ENCODE results near the gene TOGARAM1. TPM values are rescaled to one million over a fixed set of nuclear protein-coding genes. Genes with fewer than 3 reads are reported as not detected.

Gene TOGARAM1
- polyA plus RNA-seq, 1 of the 3 experiments (the other 2 are of a cell fraction) = 2.1 TPM

DNA sequence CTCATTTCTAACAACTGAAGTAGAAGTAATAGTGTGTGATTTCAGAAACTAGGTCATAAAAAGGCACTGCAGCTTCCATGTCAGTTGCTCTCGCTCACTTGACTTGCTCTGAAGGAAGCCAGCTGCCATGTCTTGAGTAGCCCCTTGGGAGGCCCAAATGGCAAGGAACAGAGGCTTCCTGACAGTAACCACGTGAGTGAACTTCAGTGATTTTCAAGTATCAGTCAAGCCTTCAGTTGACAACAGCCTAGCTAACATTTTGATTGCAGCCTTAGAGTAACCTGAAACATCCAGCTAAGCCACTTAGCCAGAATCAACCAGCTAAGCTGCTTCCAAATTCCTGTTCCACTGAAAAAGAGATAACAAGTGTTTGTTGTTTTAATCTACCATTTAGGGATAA, 26.7 kb downstream of the TOGARAM1 start:
- H3K9ac ChIP-seq = no peak overlapping the region
- H3F3A ChIP-seq (replicated peaks; ENCODE audit: insufficient read depth) = no peaks in the 10 kb centered on the region
- H3K27me3 ChIP-seq (ENCODE audit: insufficient read depth) = no peaks in the 10 kb centered on the region
- no peaks in the 10 kb centered on the region for H3K79me2 ChIP-seq (ENCODE audit: insufficient read depth)
- DNase-seq = no peak
- H3K4me1 ChIP-seq (ENCODE audit: control insufficient read depth in 1 of 2, insufficient read depth in 2 of 2, low read depth in 1 of 2, low read length in 1 of 2) = no peaks in the 10 kb centered on the region
- no peak overlapping the region for H2AFZ ChIP-seq (ENCODE audit: low read depth)
- POLR2A ChIA-PET = no interaction called here
- no peak overlapping the region for H3K27ac ChIP-seq (ENCODE audit: low read depth in 2 of 2, low read length in 1 of 2)
- CTCF ChIA-PET = no interaction called here
- WGBS (ENCODE audit: low lambda C conversion rate) = no CpG with 5 or more reads among the region's 2 CpGs
- no peak overlapping the region for H3K4me3 ChIP-seq (ENCODE audit: low read depth in 2 of 2, low read length in 1 of 2)
- H3K9me2 ChIP-seq = no peaks in the 10 kb centered on the region
- H3K36me3 ChIP-seq (replicated peaks in 1 of 2; ENCODE audit: control insufficient read depth in 1 of 2, insufficient read depth in 2 of 2, low read length in 1 of 2) = no peaks in the 10 kb centered on the region
- no peaks in the 10 kb centered on the region for H4K20me1 ChIP-seq (ENCODE audit: insufficient read depth)
- H3K4me2 ChIP-seq = no peak overlapping the region
- H3K9me3 ChIP-seq = no peaks in the 10 kb centered on the region
- TF ChIP-seq MEF2A (IDR thresholded peaks at IDR 0.05; ENCODE audit: borderline replicate concordance, low read depth) = no peak
- no peak for TF ChIP-seq EZH2phosphoT487 (IDR thresholded peaks at IDR 0.05; ENCODE audit: borderline replicate concordance, low read depth)
- no peak for TF ChIP-seq FOSL2 (IDR thresholded peaks at IDR 0.05; ENCODE audit: borderline replicate concordance, low read depth)
- TF ChIP-seq GABPA (IDR thresholded peaks at IDR 0.05; ENCODE audit: low read depth) = no peak
- no peak for TF ChIP-seq ELF1 (IDR thresholded peaks at IDR 0.05)
- no peak for TF ChIP-seq RCOR1 (IDR thresholded peaks at IDR 0.05; ENCODE audit: low read length)
- TF ChIP-seq CHD2 (IDR thresholded peaks at IDR 0.05; ENCODE audit: low read length, partially characterized antibody) = no peak
- no peak for TF ChIP-seq TCF12 (IDR thresholded peaks at IDR 0.05)
- no peak for TF ChIP-seq POLR2AphosphoS5 (IDR thresholded peaks at IDR 0.05; ENCODE audit: low read depth, low read length)
- no peak for TF ChIP-seq USF2 (IDR thresholded peaks at IDR 0.05; ENCODE audit: borderline replicate concordance, low read depth, low read length)
- TF ChIP-seq SIN3A (IDR thresholded peaks at IDR 0.05; ENCODE audit: borderline replicate concordance, low read depth, low read length) = no peak
- no peak for TF ChIP-seq GATA2 (CRISPR knock-in tag; IDR thresholded peaks at IDR 0.05)
- no peak for TF ChIP-seq MXI1 (IDR thresholded peaks at IDR 0.05; ENCODE audit: low read depth, low read length)
- no peak for TF ChIP-seq EP300 (IDR thresholded peaks at IDR 0.05; ENCODE audit: borderline replicate concordance in 1 of 2, low read depth in 1 of 2, low read length in 1 of 2)
- TF ChIP-seq, protein P1, sequence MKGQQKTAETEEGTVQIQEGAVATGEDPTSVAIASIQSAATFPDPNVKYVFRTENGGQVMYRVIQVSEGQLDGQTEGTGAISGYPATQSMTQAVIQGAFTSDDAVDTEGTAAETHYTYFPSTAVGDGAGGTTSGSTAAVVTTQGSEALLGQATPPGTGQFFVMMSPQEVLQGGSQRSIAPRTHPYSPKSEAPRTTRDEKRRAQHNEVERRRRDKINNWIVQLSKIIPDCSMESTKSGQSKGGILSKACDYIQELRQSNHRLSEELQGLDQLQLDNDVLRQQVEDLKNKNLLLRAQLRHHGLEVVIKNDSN (IDR thresholded peaks at IDR 0.05; ENCODE audit: borderline replicate concordance, low read depth) = no peak
- TF ChIP-seq, protein P2, sequence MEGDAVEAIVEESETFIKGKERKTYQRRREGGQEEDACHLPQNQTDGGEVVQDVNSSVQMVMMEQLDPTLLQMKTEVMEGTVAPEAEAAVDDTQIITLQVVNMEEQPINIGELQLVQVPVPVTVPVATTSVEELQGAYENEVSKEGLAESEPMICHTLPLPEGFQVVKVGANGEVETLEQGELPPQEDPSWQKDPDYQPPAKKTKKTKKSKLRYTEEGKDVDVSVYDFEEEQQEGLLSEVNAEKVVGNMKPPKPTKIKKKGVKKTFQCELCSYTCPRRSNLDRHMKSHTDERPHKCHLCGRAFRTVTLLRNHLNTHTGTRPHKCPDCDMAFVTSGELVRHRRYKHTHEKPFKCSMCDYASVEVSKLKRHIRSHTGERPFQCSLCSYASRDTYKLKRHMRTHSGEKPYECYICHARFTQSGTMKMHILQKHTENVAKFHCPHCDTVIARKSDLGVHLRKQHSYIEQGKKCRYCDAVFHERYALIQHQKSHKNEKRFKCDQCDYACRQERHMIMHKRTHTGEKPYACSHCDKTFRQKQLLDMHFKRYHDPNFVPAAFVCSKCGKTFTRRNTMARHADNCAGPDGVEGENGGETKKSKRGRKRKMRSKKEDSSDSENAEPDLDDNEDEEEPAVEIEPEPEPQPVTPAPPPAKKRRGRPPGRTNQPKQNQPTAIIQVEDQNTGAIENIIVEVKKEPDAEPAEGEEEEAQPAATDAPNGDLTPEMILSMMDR (IDR thresholded peaks at IDR 0.05) = no peak
- TF ChIP-seq JUND (IDR thresholded peaks at IDR 0.05) = no peak
- TF ChIP-seq IRF3 (IDR thresholded peaks at IDR 0.05; ENCODE audit: low read depth, low read length) = no peak
- no peak for TF ChIP-seq PBX3 (IDR thresholded peaks at IDR 0.05)
